HUES64 (cell line): Measurements from ENCODE around the gene CSNK1G3.

Experiments
- H3K27ac ChIP-seq: 2 replicates; pipeline ENCODE4 v1.7.0; 2013; ENCODE audit warnings: low read depth, low read length, inconsistent platforms
- H3K27me3 ChIP-seq: 2 replicates; pipeline ENCODE4 v1.6.1; 2013; ENCODE audit warnings: mild to moderate bottlenecking, low read length; ENCODE audit not compliant: insufficient read depth
- H3K36me3 ChIP-seq: 2 replicates; pipeline ENCODE4 v1.6.1; 2013; ENCODE audit warnings: mild to moderate bottlenecking, low read length; ENCODE audit not compliant: insufficient read depth
- H3K4me1 ChIP-seq: 2 replicates; pipeline ENCODE4 v1.6.1; 2013; ENCODE audit warnings: mild to moderate bottlenecking, low read length, moderate library complexity; ENCODE audit not compliant: insufficient read depth
- H3K4me3 ChIP-seq: 2 replicates; pipeline ENCODE4 v1.5.1; 2013; ENCODE audit warnings: mild to moderate bottlenecking, low read length, moderate library complexity
- H3K9ac ChIP-seq: 2 replicates; pipeline ENCODE4 v1.6.1; 2013; ENCODE audit warnings: mild to moderate bottlenecking, low read depth, low read length
- H3K9me3 ChIP-seq: 2 replicates; pipeline ENCODE4 v1.6.1; 2013; ENCODE audit warnings: low read depth, low read length; ENCODE audit not compliant: insufficient read depth
- WGBS: fragments of 150-250, 120-280 bp; methylation state at CpG from one replicate; pipeline ENCODE4 v1.1.7; 2013; ENCODE audit warnings: missing lambda C conversion rate; 5-methylcytosine and 5-hydroxymethylcytosine counted together

Gene CSNK1G3

DNA sequence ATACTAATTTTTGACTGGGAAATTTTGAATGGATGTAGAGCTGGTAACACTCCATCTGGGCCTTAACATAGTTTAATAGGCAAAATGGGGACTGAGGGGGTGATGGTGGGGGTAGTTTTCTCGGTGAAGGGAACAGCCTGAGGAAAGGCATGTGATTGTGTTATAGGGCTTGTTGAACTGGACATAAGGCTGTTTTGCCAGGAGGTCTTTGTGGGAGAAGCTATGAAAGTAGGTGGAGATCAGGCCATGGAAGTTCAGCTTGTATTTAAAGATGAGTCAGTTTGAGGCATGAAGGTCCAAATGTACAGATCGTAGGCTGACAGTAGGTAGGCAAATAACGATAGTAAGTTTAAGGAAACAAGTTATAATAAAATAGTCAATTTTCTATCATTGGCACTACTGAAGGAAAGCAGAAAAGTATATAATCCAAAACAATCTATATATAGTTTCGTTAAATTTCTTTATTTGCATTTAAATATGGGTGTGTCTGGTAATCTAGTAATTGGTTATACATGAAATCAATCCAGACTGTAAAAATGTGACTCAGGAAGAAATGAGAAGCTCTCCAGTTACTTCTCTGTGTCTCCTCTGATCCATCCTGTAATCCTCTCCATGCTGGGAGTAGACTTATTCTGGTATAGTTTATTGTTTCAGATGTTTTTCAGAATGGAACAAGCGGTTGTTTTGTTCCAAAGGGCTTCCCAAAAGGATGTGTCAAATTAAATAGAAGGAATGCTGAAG lies 2.8 kb downstream of the CSNK1G3 start:
- Histone ChIP-seq H3K9ac (no peak overlapping the region), H3K36me3 (no peaks in the 10 kb centered on the region), H3K4me3 (no peak overlapping the region), H3K27ac (no peak overlapping the region), H3K9me3 (no peaks in the 10 kb centered on the region), H3K4me1 (peaks cover 55% of the 10 kb centered on the region), H3K27me3 (no peaks in the 10 kb centered on the region)
- 93% methylated on average over 4 of the region's 5 CpGs for WGBS

DNA sequence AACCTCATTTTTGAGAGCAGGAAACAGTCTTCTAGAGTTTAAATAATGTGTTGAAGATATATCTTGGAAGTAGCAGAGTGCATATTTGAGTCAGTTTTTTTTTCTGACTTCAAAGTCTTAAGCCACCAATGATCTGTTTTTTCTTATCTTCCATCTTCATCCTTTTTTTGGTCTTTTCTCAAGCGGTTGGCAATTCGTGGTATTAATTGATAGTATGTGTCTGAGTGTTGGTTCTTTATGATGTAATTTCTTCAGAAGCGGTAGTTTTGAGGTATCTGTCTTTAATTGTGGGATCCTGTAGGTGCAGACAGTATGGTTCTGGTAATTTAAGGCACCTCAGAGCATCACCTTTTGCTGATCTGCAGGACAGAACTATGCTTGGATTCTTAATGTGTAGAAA lies 3.9 kb downstream of the CSNK1G3 start:
- Histone ChIP-seq H3K4me3 (no peak overlapping the region), H3K9ac (no peak overlapping the region), H3K27me3 (no peaks in the 10 kb centered on the region), H3K36me3 (no peaks in the 10 kb centered on the region), H3K27ac (no peak overlapping the region), H3K9me3 (no peaks in the 10 kb centered on the region), H3K4me1 (peaks cover 51% of the 10 kb centered on the region)
- 92% methylated on average over 3 of the region's 3 CpGs for WGBS

DNA sequence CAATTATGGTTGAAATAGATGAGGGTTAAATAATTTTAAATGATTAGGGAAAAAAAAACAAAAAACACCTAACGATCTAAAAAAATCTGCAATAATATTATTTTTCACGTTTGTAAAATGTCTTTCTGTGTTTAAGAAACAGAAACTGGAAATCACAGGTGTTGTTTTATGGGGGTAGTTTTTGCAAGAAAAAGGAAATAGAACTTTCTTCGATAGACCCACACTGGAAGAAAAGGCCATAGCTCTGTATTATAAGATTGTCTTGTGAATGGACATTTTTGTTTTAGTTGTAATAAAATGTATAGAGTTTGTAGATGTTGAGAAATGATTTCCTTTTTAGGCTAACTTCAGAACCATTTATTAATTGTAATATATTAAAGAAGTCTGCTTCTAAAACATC lies 5.5 kb downstream of the CSNK1G3 start:
- Histone ChIP-seq H3K9me3 (no peaks in the 10 kb centered on the region), H3K36me3 (no peaks in the 10 kb centered on the region), H3K27ac (no peak overlapping the region), H3K4me3 (no peak overlapping the region), H3K27me3 (no peaks in the 10 kb centered on the region), H3K9ac (no peak overlapping the region), H3K4me1 (peaks cover 54% of the 10 kb centered on the region)
- WGBS = 92% methylated on average over 2 of the region's 3 CpGs

DNA sequence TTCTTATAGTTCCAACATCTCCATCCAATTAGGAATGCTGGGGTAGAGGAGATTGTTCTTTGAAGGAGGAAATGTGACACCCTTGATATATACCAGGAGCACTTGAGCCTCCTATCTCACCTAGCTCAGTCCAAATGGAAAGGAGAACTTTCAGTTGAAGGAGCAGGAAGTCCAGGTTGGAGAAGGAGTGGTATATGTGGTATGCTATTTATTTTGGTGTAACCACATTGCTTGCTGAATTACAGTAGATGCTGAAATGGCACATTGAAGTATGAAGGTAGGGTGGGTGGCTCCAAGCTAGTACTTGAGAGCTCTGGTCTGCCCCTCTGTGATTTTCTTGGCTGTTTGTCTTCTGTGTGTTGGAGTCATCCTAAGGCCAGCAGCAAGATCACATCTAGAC lies 6.1 kb downstream of the CSNK1G3 start:
- Histone ChIP-seq H3K27me3 (no peaks in the 10 kb centered on the region), H3K4me3 (no peak overlapping the region), H3K9me3 (no peaks in the 10 kb centered on the region), H3K36me3 (no peaks in the 10 kb centered on the region), H3K4me1 (peaks cover 54% of the 10 kb centered on the region), H3K27ac (no peak overlapping the region), H3K9ac (no peak overlapping the region)

DNA sequence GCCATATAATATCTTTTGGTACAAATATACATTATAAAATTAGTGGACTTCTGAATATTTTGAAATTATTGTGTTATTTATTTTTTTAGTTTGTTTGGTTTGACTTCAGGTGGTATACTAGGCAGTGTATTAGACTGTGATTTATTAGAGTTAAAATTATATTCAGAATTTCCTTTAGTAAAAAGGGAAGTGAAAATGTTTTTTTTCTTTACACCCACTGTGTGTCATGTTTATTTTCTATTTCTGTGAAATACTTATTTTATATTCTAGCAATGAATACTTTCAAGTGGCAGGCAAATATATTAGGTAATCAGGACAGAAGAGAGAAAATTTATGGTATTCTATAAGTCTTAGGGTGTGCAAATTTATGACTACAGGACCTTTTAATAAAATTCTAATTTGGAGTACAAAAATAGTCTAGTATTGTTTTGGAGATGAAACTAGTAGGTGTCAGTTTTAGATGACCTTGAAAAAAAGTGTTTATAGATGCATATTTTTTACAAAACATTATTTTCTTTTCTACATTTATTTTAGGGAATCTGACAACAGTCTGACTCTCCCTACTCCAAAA lies 8.8 kb downstream of the CSNK1G3 start:
- Histone ChIP-seq H3K4me3 (no peak overlapping the region), H3K27ac (no peak overlapping the region)

DNA sequence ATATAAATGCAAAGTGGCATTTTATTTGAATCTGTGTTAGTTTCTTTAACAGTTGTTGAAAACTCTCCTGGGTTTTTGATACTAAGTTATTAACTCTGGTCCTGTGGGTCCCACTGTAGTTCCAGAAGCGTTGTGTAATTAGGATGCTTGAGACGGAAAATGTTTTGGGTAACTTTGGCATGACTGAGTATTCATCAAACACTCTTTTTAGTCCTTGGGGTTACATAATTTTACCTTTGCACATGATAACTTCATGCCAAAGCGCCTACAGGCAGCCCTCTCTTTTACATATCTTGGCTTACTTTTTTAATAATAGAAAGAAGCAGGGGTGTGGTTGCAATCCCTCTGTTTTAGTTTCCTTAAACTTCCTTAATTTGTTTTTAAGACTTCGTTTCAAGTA lies 12.2 kb downstream of the CSNK1G3 start:
- H3K4me3 ChIP-seq = no peak overlapping the region
- peaks cover 11% of the 10 kb centered on the region for H3K4me1 ChIP-seq

More for the DNA sequence above, 8.8 kb downstream of the CSNK1G3 start:
- H3K9ac ChIP-seq = no peak overlapping the region
- H3K27me3 ChIP-seq = no peaks in the 10 kb centered on the region
- no peaks in the 10 kb centered on the region for H3K9me3 ChIP-seq
- no peaks in the 10 kb centered on the region for H3K36me3 ChIP-seq
- H3K4me1 ChIP-seq = peaks cover 29% of the 10 kb centered on the region

DNA sequence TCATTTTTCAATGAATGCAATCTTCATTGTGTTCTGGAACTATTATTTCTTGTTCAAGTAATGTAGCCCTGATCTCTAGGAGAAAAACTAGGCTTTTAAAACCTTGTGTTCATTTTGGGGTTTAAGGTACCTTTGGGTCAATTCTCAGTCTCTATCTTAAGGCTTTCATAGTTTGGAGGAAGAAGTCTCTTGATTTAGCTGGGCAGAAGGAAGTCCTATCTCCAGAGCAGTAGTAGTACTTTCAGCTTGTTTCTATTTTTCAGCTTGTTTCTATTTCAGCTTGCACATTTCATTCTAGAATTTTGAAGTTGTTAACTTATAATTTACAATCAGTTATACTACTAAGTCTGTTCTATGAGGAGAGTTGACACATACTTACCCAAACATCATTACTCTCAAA lies 15.2 kb downstream of the CSNK1G3 start:
- Histone ChIP-seq H3K27ac (no peak overlapping the region), H3K9me3 (no peaks in the 10 kb centered on the region), H3K36me3 (no peaks in the 10 kb centered on the region), H3K4me3 (no peak overlapping the region), H3K4me1 (no peaks in the 10 kb centered on the region; the same call in 1 of the 2 replicates), H3K27me3 (no peaks in the 10 kb centered on the region), H3K9ac (no peak overlapping the region)

More for the DNA sequence above, 12.2 kb downstream of the CSNK1G3 start:
- no peaks in the 10 kb centered on the region for H3K27me3 ChIP-seq
- no peak overlapping the region for H3K27ac ChIP-seq
- no peaks in the 10 kb centered on the region for H3K9me3 ChIP-seq
- H3K9ac ChIP-seq = no peak overlapping the region
- no peaks in the 10 kb centered on the region for H3K36me3 ChIP-seq
- WGBS = 97% methylated on average over 4 of the region's 4 CpGs

DNA sequence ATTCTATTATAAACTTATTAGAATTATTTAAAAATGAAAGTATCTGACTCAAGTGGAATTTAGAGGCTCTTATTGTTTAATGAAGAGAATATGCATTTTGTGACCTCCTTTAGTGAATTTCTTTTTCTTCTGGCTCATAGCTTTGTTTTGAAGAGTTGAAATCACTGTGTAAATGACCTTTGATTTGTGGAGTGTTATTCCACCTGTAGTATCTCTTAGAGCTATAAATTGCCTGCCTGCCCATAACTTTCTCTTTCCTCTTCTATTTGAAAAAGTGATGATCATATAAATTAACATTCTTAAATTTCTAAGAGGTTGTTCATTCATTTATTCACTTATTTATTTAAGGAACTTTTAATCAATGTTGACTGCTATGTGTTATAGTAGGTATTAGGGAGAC lies 16.1 kb downstream of the CSNK1G3 start:
- Histone ChIP-seq H3K9me3 (no peaks in the 10 kb centered on the region), H3K4me1 (no peaks in the 10 kb centered on the region; the same call in 1 of the 2 replicates), H3K27ac (no peak overlapping the region), H3K9ac (no peak overlapping the region), H3K36me3 (no peaks in the 10 kb centered on the region), H3K27me3 (no peaks in the 10 kb centered on the region), H3K4me3 (no peak overlapping the region)

DNA sequence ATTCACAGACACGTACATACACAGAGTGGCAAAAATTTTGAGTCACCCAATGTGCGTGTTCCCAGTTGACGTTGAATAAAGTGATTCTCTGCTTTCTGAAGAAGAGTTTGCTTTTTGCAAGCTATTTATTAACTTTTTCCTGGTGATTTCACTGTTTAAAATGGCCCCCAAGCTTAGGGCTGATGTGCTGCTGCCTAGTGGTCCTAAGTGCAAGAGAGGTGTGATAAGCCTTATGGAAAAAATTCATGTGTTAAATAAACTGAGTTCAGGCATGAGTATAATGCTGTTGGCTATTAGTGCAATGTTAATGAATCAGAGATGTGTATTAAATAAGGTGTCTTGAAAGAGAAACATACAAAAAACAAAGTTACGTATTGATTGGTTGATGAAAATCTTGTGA lies 16.9 kb downstream of the CSNK1G3 start:
- Histone ChIP-seq H3K9me3 (no peaks in the 10 kb centered on the region), H3K27ac (no peak overlapping the region), H3K9ac (no peak overlapping the region), H3K27me3 (no peaks in the 10 kb centered on the region), H3K36me3 (no peaks in the 10 kb centered on the region), H3K4me1 (no peaks in the 10 kb centered on the region; the same call in 1 of the 2 replicates), H3K4me3 (no peak overlapping the region)
- WGBS = 94% methylated on average over 4 of the region's 4 CpGs

DNA sequence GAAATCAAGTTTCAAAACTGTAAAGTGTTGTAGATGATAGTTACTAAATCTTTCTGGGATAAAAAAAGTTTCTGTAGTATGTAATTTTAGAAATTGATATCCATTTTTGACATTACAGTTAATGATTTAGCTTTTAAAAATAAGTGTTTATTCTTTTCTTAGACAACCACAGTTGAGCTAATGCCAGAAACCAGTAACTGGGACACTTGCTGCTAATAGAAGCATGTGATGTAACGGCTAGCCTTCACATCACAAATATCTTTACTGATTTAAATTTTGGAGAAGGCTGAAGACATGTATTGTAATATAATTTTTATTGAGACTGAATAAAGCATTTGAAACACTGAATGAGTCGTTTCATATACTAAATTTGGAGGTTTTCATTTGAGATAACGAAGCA lies 18.8 kb downstream of the CSNK1G3 start:
- no peak overlapping the region for H3K9ac ChIP-seq
- 96% methylated on average over 3 of the region's 3 CpGs for WGBS
- no peak overlapping the region for H3K27ac ChIP-seq
- no peaks in the 10 kb centered on the region for H3K27me3 ChIP-seq
- H3K36me3 ChIP-seq = no peaks in the 10 kb centered on the region
- H3K9me3 ChIP-seq = no peaks in the 10 kb centered on the region
- no peak overlapping the region for H3K4me3 ChIP-seq
- H3K4me1 ChIP-seq = peaks cover 3% of the 10 kb centered on the region; the same call in 1 of the 2 replicates

DNA sequence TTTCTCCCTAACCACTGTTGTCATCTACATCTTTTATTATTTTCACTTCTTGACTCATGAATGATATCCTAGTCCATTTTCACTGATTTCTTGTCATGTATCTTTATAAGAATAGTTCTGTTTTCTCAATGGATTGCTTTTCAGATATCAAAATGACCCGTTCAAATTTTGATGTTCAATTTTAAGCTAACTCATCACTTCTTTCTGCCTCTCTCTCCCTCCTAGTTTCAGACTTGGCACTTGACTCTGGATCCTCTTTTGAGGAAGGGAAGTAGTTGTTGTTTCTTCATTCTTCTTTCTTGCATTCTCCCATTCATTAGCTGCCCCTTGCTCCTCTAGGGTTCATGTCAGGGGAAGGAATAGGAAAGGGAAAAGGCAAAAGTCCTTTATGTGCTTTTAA lies 23.7 kb downstream of the CSNK1G3 start:
- no peak overlapping the region for H3K9ac ChIP-seq
- no peak overlapping the region for H3K4me3 ChIP-seq
- H3K27me3 ChIP-seq = no peaks in the 10 kb centered on the region
- H3K36me3 ChIP-seq = no peaks in the 10 kb centered on the region
- no peak overlapping the region; the same call in 1 of the 2 replicates for H3K27ac ChIP-seq
- H3K9me3 ChIP-seq = no peaks in the 10 kb centered on the region
- H3K4me1 ChIP-seq = peaks cover 15% of the 10 kb centered on the region
- WGBS = 100% methylated on average over 1 of the region's 1 CpG

DNA sequence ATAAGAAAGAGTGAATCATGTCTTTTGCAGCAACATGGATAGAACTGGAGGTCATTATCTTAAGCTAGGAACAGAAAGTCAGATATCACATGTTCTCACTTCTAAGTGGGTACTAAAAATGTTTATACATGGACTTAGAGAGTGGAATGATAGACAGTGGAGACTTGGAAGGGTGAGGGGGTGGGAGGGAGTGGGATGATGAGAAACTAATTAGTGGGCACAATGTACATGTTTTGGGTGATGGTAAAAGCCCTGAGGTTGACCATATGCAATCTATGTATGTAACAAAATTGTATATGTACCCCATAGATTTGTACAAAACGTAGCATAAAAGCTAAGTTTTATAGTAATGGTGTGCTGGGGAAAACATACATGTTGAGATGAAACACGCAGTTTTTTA lies 25.3 kb downstream of the CSNK1G3 start:
- H3K9me3 ChIP-seq = no peaks in the 10 kb centered on the region
- H3K4me3 ChIP-seq = no peak overlapping the region
- H3K27ac ChIP-seq = no peak overlapping the region
- peaks cover 15% of the 10 kb centered on the region for H3K4me1 ChIP-seq
- no peaks in the 10 kb centered on the region for H3K36me3 ChIP-seq
- 90% methylated on average over 2 of the region's 2 CpGs for WGBS
- H3K27me3 ChIP-seq = no peaks in the 10 kb centered on the region
- H3K9ac ChIP-seq = no peak overlapping the region
